ENCODE results near the gene PTBP1.

DNA sequence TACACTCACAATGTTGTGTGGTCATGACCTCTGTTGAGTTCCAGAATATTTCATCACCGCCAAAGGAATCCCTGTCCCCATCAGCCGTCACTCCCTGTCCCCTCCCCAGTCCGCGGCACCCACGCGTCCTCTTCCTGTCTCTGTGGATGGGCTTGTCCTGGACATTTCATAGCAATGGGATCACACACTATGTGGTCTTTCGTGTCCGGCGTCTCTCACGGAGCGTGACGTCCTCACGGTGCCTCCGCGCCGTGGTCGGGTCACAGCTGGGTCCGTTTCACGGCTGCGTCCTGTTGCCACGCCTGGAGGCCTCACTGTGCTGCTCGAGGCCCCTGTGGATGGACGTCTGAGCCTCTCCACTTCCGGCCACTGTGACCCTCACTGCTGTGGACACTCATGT, 37.0 kb downstream of the PTBP1 start:
- TF ChIP-seq CTCF (IDR thresholded peaks at IDR 0.05) (no peak), POLR2A (IDR thresholded peaks at IDR 0.05) (no peak)
